VCaP (cell line): ENCODE measurements around the gene NPR2.

Experiments
- H3K27ac ChIP-seq: fragments of 450-650 bp; 2 replicates; pipeline ENCODE4 v1.5.1; 2017
- CTCF ChIP-seq: fragments of 450-650 bp; conservative IDR thresholded peaks from 2 replicates; pipeline ENCODE4 v1.5.1; 2017; ENCODE audit warnings: mild to moderate bottlenecking, moderate library complexity

The NPR2 gene

GRCh38 chr9:35858458-35858857 is 67.1 kb downstream of the NPR2 start:
- TF ChIP-seq CTCF: no peak
- H3K27ac ChIP-seq: no peak overlapping the region
